GM12873 (cell line): Measurements from ENCODE around the gene RARA.

Source experiments
- TF ChIP-seq, protein P1 (sequence below): IDR thresholded peaks from 2 replicates; pipeline ENCODE4 v1.5.1; 2012; ENCODE audit warnings: low read depth, mild to moderate bottlenecking, moderate library complexity, low read length, control low read depth; ENCODE audit not compliant: insufficient read depth; ENCODE audit errors: missing control alignments

RARA gene

DNA sequence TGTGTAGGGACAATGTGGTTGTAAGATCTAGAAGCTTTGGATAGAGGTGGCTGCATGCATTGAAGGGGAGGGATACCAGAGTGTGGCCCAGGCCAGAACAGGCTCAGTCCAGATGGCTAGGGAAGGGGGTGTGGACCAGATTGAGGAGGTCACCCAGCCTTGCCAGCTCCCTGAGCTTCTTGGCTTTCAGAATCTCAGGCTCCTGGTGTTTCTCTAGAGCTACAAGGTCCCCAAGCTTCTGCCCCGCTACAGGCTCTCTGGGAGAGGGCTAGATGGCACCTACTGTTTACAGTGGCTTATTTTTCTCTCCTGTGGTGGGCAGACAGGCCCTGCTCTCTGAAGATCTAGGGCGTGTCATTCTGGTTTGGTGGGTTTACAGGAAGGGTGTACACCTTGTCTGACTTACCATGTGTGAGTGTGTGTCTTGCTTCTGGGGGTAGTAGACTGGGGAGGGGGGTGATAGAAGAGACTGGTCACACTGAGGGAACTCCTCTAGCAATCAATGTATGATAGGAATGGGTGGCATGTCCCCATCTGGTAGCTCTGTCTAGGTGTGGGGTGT, 1.1 kb downstream of the RARA start:
- TF ChIP-seq, protein P1, sequence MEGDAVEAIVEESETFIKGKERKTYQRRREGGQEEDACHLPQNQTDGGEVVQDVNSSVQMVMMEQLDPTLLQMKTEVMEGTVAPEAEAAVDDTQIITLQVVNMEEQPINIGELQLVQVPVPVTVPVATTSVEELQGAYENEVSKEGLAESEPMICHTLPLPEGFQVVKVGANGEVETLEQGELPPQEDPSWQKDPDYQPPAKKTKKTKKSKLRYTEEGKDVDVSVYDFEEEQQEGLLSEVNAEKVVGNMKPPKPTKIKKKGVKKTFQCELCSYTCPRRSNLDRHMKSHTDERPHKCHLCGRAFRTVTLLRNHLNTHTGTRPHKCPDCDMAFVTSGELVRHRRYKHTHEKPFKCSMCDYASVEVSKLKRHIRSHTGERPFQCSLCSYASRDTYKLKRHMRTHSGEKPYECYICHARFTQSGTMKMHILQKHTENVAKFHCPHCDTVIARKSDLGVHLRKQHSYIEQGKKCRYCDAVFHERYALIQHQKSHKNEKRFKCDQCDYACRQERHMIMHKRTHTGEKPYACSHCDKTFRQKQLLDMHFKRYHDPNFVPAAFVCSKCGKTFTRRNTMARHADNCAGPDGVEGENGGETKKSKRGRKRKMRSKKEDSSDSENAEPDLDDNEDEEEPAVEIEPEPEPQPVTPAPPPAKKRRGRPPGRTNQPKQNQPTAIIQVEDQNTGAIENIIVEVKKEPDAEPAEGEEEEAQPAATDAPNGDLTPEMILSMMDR = no peak

DNA sequence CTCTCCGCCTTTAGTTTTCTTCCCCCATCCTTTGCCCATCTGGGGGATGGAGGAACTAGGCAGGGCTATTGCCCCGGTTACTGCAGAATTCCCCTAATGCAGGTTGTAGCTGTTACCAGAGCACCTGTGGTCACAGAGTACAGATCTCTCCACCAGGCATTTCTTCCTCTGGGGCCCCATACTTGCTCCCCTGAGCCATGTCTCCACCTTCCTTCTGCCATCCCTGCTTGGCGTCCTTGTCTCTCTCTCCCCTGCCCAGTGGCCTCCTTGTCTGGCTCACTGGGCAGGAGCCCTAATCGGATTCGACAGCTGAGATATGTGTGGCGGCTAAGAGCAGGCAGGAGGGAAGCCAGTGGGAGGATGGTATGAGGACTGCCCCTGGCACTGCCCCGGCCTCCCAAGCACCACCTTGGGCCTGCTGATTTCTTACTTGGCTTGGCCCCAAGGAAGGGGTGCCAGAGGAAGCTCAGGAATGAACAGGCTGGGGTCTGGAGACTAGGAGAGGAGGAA, 2.0 kb downstream of the RARA start:
- TF ChIP-seq, protein P1 = no peak

DNA sequence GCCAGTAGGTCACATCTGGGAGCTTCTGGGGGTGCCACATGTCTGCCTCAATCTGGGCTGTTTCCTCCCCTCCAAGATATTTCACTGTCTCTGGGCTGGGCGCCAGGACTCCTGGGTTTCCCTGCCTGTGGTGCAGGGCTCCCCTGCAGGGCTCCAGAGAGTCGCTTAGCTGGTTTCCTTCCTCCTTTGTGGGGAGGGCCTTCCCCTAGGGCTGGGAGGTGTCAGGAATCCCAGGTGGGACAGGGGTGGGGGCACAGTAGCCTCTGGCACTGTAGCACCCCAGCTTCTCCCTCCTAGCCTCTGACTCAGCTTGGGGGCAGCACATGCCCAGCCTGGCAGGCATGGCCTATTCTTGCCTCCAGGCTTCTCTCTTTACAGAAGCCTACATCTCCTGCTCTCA, 2.6 kb downstream of the RARA start:
- TF ChIP-seq, protein P1 = no peak

DNA sequence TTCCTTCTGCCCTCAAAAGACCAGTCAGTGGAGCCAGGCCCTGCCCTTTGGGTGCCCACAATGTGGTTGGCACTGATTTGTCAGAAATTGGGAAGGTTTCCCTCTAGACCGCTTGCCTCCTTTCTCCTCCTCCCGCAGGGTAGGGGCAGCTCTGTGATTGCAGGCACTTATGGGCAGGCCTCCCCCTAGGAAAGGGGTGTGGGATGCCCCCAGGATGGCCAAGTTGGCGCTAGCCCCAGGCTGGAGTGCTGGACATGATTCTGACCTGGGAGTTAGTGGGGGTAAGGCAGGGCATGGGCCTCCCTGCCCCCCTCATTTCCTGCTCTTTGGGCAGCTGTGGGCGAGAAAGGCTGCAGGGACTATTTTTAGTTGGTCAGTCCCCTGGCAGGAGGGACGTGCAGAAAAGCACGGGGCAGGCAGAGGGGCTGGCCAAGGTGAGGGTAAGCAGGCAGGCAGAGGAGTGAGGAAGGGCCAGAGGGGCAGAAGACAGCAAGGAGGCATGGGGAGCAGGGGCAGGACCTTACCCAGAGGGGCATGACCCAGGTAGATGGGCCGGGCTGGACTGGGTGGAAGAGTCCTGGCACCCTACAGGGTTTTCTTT, 3.3 kb downstream of the RARA start:
- TF ChIP-seq, protein P1 = no peak

DNA sequence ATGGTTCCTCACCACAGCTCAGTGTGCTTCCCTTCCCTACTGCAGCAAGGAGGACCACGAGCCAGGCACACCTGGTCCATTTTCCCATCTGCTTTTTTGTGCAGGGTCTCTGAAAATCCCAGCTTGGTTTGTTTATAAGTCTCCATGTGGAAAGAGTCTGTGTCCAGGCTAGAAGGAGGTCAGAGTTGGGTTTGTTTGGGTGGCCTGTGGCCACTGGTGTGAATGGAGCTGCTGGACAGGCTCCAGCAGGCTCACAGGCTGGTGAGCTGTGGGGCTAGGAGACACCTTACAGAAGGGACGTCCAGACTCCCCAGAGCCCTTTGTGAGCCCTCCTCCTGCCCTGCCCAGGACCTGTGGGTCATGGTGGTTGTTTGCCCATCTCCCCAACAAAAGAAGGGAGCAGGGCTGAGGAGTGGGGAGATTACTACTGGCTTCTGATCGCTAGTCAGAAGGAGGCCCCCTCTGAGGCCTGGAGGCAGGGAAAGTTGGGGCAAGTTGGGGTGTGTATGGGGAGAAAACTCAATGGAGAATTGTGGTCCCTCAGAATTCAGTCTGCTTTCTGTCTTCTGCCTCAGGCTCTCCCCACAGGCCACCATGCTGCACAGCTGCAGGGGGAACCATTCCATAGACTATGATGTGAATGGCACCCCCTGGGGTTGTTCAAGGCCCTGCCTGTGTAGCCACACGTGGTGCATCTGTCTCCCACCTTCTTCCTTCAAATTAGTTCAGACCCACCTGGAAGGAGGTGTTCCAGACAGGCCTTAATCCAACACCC, 4.1 kb downstream of the RARA start:
- TF ChIP-seq, protein P1 = no peak

DNA sequence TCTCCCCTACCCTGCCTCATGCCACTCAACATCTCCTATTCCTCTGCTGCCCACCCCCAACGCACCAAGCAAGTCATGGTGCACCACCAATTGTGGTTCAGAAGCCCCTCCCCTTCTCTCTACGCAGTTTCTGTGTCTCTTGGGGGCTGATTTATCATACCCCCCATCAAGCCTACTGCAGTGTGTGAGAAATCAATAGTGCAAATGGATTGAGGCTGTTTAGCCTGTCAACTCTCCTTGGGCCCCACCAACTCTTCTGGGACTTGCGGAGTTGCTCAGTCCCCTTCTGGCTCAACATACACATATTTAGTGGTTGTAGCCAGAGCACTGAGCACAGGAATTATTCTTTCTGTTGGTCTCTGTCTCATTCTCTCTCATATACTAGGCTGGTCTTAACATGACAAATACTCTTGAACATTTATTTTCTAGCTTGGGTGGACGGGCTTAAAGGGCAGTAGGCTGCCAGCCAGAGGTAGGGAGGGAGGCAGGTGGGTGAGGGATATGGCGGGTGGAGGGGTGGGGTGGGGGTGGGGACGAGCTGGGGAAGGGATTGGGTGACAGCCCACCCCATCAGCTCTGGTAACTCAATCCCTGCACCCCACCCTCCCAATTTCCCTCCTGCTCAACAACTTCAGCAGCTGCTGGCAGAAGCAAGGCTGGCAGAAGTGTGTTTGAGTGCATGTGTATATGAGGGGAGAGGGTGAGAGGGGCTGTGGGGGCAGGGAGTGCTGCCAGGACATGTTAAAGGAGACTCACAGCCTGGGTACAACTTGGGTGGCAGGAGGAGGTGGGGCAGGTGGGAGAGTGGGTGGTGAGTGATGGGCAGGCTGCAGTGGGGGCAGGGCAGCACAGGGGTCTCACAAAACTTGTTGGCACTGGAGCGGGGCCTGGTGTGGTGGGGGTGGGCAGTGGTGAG, 4.9 kb downstream of the RARA start:
- TF ChIP-seq, protein P1 = no peak

DNA sequence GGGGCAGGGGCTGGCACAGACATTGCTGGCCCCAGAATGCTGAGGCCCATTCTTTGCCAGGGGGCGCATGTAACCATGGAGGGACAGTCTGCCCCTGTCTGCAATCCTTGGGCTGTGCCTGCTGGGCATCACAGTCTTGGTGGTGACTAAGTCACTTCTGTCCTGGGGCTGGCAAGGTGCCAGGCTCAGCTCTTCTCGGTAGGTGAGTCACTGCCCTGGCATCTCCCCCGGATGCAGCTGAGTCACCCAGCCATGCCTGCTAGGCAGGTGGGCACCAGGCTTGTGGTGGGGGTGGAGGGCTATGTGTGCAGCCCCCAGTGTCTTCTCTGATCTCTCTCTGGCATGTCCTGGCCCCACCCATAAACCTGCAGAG, 5.6 kb downstream of the RARA start:
- TF ChIP-seq, protein P1 = no peak
